Ishikawa (cell line): Measurements from ENCODE around the gene ATP10D.

Experiments
- CEBPB ChIP-seq: IDR thresholded peaks from 2 replicates; pipeline ENCODE4 v1.6.1; 2012
- CREB1 ChIP-seq: IDR thresholded peaks from 2 replicates; pipeline ENCODE4 v1.6.1; 2012; ENCODE audit warnings: low read depth
- EGR1 ChIP-seq: IDR thresholded peaks from 2 replicates; pipeline ENCODE4 v1.6.1; 2012
- EP300 ChIP-seq: IDR thresholded peaks from 2 replicates; pipeline ENCODE4 v1.6.1; 2012; ENCODE audit warnings: borderline replicate concordance
- FOXM1 ChIP-seq: IDR thresholded peaks from 2 replicates; pipeline ENCODE4 v1.6.1; 2012; ENCODE audit warnings: low read depth, borderline replicate concordance
- MAX ChIP-seq: IDR thresholded peaks from 2 replicates; pipeline ENCODE4 v1.6.1; 2012
- NFIC ChIP-seq: IDR thresholded peaks from 2 replicates; pipeline ENCODE4 v1.6.1; 2012
- RAD21 ChIP-seq: IDR thresholded peaks from 2 replicates; pipeline ENCODE4 v1.6.1; 2012; ENCODE audit warnings: low read depth
- REST ChIP-seq: IDR thresholded peaks from 2 replicates; pipeline ENCODE4 v1.6.1; 2012; ENCODE audit warnings: low read depth, mild to moderate bottlenecking
- TAF1 ChIP-seq: IDR thresholded peaks from 2 replicates; pipeline ENCODE4 v1.6.1; 2012; ENCODE audit warnings: low read depth, mild to moderate bottlenecking
- TCF12 ChIP-seq: IDR thresholded peaks from 2 replicates; pipeline ENCODE4 v1.6.1; 2012; ENCODE audit warnings: low read depth
- TEAD4 ChIP-seq: IDR thresholded peaks from 2 replicates; pipeline ENCODE4 v1.6.1; 2012
- USF1 ChIP-seq: IDR thresholded peaks from 2 replicates; pipeline ENCODE4 v1.6.1; 2012
- YY1 ChIP-seq: IDR thresholded peaks from 2 replicates; pipeline ENCODE4 v1.6.1; 2012; ENCODE audit warnings: low read depth
- ZBTB7A ChIP-seq: IDR thresholded peaks from 2 replicates; pipeline ENCODE4 v1.6.1; 2012; ENCODE audit warnings: low read depth

ATP10D gene

GRCh38 chr4:47482326-47482725 lies 2.7 kb upstream of the ATP10D start:
- TF ChIP-seq REST (no peak), CREB1 (no peak), FOXM1 (no peak), TEAD4 (no peak), CEBPB (no peak), NFIC (no peak), RAD21 (no peak), USF1 (no peak), ZBTB7A (no peak), YY1 (no peak), EGR1 (no peak), EP300 (no peak), TAF1 (no peak), MAX (no peak), TCF12 (no peak)

GRCh38 chr4:47483745-47484144 lies 1.3 kb upstream of the ATP10D start:
- no peak for TF ChIP-seq USF1
- no peak for TF ChIP-seq TEAD4
- no peak for TF ChIP-seq FOXM1
- no peak for TF ChIP-seq NFIC
- TF ChIP-seq ZBTB7A, result no peak
- no peak for TF ChIP-seq CREB1
- TF ChIP-seq CEBPB, result no peak
- no peak for TF ChIP-seq MAX
- TF ChIP-seq RAD21, result no peak
- TF ChIP-seq TCF12, result no peak
- no peak for TF ChIP-seq TAF1
- TF ChIP-seq YY1, result no peak

- TF ChIP-seq TCF12, result no peak
- 0 out of 2 replicates have a peak, but pooled peaks have one; percentile 26 for TF ChIP-seq MAX
Measured at GRCh38 chr4:47484168-47484567, 907 bp upstream of the ATP10D start.

GRCh38 chr4:47485768-47486167 lies 693 bp downstream of the ATP10D start:
- TF ChIP-seq USF1 (no peak), TCF12 (no peak), YY1 (no peak), TAF1 (no peak), CEBPB (no peak), RAD21 (no peak), NFIC (no peak), REST (no peak)

- TF ChIP-seq TAF1 (no peak), REST (no peak), RAD21 (no peak), EGR1 (no peak), CEBPB (no peak), TCF12 (no peak), EP300 (no peak), FOXM1 (no peak), MAX (no peak), NFIC (no peak), YY1 (no peak), CREB1 (no peak), USF1 (no peak), TEAD4 (no peak)
Measured at GRCh38 chr4:47486231-47486673, 1.2 kb downstream of the ATP10D start.
